ENCODE results near the gene ROR2.

DNA sequence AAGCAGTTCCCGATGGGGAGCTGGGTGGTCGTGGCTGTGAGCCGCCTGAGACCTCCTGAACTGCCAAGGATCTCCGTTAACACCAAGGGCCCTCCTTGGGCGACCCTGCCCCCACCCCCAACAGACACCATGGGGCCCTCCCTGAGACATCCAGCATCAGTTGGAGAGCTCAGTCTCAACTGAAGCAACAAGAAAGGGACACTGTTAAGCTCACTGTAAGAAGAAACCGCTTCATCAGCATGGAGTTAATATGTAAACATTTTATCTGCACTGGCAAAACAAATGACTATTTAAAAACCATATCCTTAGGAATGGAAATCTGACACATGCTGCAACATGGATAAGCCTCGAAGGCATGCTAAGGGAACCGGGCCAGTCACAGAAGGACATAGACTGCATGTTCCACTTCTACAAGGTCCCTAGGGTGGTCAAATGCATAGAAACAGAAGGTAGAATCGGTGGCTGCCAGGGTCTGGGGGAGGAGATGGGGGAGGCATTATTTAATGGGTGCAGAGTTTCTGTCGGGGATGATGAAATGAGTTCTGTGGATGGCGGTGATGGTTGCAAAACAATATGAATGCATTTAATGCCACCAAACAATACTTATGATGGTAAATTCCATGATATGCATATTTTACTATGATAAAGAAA is 47.4 kb downstream of the ROR2 start:
- TF ChIP-seq POLR2AphosphoS5 (IDR thresholded peaks at IDR 0.05; ENCODE audit: borderline replicate concordance, low read depth, low read length): no peak
- TF ChIP-seq EZH2 (IDR thresholded peaks at IDR 0.05): no peak

All from SK-N-MC (cell line).